PFSK-1 (cell line): ENCODE measurements around the gene TCF7L1.

ENCODE experiments used
- POLR2AphosphoS5 ChIP-seq: IDR thresholded peaks from 2 replicates; pipeline ENCODE4 v1.6.1; 2012; ENCODE audit warnings: low read depth, mild to moderate bottlenecking, control low read depth, low read length, moderate library complexity
- REST ChIP-seq, 2 experiments: IDR thresholded peaks; 2 replicates each; pipeline versions ENCODE4 v1.6.1 to v1.8.0; 2011 to 2012; ENCODE audit warnings: low read depth in 2 of 2, low read length in 2 of 2, control low read depth in 1 of 2, inconsistent platforms in 1 of 2, mild to moderate bottlenecking in 1 of 2, moderate library complexity in 1 of 2; ENCODE audit not compliant: insufficient read depth in 1 of 2
- SIN3A ChIP-seq: IDR thresholded peaks from 2 replicates; pipeline ENCODE4 v1.6.1; 2012; ENCODE audit warnings: mild to moderate bottlenecking, low read length, moderate library complexity, borderline replicate concordance; ENCODE audit not compliant: insufficient read depth
- TAF1 ChIP-seq: IDR thresholded peaks from 2 replicates; pipeline ENCODE4 v1.6.1; 2012; ENCODE audit warnings: low read length, control low read depth, borderline replicate concordance; ENCODE audit not compliant: insufficient read depth

- no peak for TF ChIP-seq TAF1
- no peak for TF ChIP-seq REST (IDR thresholded peaks at IDR 0.05; ENCODE audit: insufficient read depth in 1 of 2, low read depth in 2 of 2, low read length in 2 of 2)
- TF ChIP-seq POLR2AphosphoS5 = no peak
- TF ChIP-seq SIN3A = no peak
These were observed 121.5 kb downstream of the TCF7L1 start for GRCh38 chr2:85254540-85255300.
